ENCODE measurements around the gene PLTP. TPM values are rescaled to one million over a fixed set of nuclear protein-coding genes. Genes with fewer than 3 reads are reported as not detected.

PLTP gene
- total RNA-seq, 1 experiment from 2014 or later: 1.4 TPM

DNA sequence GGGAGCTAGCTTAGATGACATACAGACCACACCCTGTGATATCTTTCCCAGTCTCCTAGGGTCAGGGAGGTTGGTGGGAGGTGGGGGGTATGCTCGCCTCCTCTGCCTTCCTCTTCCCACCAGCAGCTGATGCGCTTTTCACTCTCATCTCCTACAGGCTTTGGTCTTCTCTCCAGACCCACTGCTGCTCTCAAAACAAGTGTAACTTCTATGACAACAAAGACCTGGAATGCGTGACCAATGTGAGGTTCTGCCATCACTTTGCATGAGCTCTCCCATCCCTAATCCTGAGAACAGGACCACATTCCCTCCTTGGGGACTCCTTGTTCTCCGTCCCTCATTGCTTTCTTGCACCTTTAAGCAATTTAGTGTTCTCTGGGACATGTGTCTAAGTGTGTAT is 18.1 kb downstream of the PLTP start:
- Mint-ChIP-seq H3K4me1 (ENCODE audit: low read depth, unreplicated experiment) (peaks cover 9% of the 10 kb centered on the region), H3K27ac (ENCODE audit: unreplicated experiment) (no peak overlapping the region), H3K9me3 (ENCODE audit: low read depth, unreplicated experiment) (no peaks in the 10 kb centered on the region), H3K4me3 (ENCODE audit: low read depth, unreplicated experiment) (no peak overlapping the region), H3K27me3 (ENCODE audit: unreplicated experiment) (no peaks in the 10 kb centered on the region), H3K36me3 (ENCODE audit: insufficient read depth, unreplicated experiment) (peaks cover 38% of the 10 kb centered on the region)
- BruUV-seq (replicated peaks): no TSS peak
- no peak for DNase-seq
- CTCF ChIA-PET: interaction anchor here (0.6 kb wide), 2 partner anchors 15 to 864 kb away, joined by 3 read pairs; no protein-coding TSS in a partner anchor
- TF ChIP-seq, protein P1, sequence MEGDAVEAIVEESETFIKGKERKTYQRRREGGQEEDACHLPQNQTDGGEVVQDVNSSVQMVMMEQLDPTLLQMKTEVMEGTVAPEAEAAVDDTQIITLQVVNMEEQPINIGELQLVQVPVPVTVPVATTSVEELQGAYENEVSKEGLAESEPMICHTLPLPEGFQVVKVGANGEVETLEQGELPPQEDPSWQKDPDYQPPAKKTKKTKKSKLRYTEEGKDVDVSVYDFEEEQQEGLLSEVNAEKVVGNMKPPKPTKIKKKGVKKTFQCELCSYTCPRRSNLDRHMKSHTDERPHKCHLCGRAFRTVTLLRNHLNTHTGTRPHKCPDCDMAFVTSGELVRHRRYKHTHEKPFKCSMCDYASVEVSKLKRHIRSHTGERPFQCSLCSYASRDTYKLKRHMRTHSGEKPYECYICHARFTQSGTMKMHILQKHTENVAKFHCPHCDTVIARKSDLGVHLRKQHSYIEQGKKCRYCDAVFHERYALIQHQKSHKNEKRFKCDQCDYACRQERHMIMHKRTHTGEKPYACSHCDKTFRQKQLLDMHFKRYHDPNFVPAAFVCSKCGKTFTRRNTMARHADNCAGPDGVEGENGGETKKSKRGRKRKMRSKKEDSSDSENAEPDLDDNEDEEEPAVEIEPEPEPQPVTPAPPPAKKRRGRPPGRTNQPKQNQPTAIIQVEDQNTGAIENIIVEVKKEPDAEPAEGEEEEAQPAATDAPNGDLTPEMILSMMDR (IDR thresholded peaks at IDR 0.05; ENCODE audit: unreplicated experiment): no peak
- intact Hi-C loops (cut with micrococcal nuclease; ENCODE audit: unreplicated experiment): no loop called here

DNA sequence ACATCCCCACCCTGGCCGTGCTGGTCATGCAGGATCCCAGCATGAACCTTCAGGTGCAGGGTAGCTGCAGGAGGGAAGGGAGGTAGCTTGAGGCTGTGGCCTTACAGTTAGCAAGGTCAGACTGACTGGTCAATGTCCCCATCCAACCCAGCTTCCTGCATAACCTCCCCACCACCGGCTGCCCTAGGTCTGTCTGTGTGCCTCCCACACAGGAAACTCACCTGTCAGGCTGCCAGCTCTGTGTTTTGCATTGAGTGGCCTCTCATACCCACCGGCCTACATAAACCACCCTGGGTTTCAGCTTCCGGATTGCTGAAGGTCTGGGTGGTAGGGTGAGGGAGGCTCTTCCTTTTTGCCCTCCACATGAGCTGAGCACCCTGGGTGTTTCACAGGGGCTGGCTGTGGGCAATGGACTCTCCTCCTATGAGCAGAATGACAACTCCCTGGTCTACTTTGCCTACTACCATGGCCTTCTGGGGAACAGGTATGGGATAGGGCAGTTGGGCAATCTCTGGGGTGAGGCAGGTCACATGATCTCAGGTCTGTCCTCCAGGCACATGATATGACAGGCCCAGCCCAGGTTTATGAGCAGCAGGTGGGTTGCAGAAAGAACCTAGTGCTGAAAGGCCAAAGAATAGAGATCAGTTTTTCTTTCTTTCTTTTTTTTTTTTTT is 19.0 kb downstream of the PLTP start:
- intact Hi-C loops (cut with micrococcal nuclease; ENCODE audit: unreplicated experiment): no loop called here
- DNase-seq: no peak
- Mint-ChIP-seq H3K9me3 (ENCODE audit: low read depth, unreplicated experiment) (no peaks in the 10 kb centered on the region), H3K27me3 (ENCODE audit: unreplicated experiment) (no peaks in the 10 kb centered on the region), H3K36me3 (ENCODE audit: insufficient read depth, unreplicated experiment) (peaks cover 38% of the 10 kb centered on the region), H3K27ac (ENCODE audit: unreplicated experiment) (no peak overlapping the region), H3K4me3 (ENCODE audit: low read depth, unreplicated experiment) (peak overlapping the region; percentile 97), H3K4me1 (ENCODE audit: low read depth, unreplicated experiment) (peaks cover 9% of the 10 kb centered on the region)
- BruUV-seq (replicated peaks): no TSS peak
- CTCF ChIA-PET: interaction anchor here (0.6 to 1.4 kb wide), 6 partner anchors 12 to 863 kb away, joined by 3 to 4 read pairs (median 3); partner anchors contain the start of gene ZSWIM1
- TF ChIP-seq, protein P1 (IDR thresholded peaks at IDR 0.05; ENCODE audit: unreplicated experiment): no peak

DNA sequence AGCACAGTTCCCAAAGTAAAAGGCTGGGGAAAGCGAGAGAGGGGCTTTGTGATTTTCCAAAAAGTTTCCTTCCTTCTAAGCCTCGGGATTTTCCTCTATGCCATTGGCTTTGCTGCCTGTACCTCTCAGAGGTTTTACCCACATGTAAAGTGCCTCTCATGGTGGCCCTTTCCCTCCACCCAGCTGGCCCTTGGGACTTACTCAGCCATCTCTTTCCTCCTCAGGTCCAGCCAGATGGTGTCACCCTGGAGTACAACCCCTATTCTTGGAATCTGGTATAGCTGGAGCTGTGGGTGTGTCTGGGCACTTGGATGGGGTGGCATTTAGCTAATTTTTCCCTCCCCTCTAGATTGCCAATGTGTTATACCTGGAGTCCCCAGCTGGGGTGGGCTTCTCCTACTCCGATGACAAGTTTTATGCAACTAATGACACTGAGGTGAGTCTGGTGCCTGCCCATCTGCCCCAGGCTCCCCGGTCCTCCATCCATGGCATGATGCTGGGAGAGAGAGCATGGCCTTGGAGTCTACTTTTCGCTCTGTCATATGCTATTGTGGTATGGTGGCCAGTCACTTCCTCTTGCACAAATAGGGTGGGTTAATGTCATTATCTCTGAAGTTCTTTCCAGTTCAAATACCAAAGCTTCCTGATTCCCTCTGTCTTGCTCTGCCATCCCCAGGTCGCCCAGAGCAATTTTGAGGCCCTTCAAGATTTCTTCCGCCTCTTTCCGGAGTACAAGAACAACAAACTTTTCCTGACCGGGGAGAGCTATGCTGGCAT is 19.7 kb downstream of the PLTP start:
- peak; percentile 43 for DNase-seq
- TF ChIP-seq, protein P1 (IDR thresholded peaks at IDR 0.05; ENCODE audit: unreplicated experiment): no peak
- Mint-ChIP-seq H3K4me1 (ENCODE audit: low read depth, unreplicated experiment) (peaks cover 9% of the 10 kb centered on the region), H3K36me3 (ENCODE audit: insufficient read depth, unreplicated experiment) (peaks cover 38% of the 10 kb centered on the region), H3K9me3 (ENCODE audit: low read depth, unreplicated experiment) (no peaks in the 10 kb centered on the region), H3K27me3 (ENCODE audit: unreplicated experiment) (no peaks in the 10 kb centered on the region), H3K27ac (ENCODE audit: unreplicated experiment) (peak overlapping the region; percentile 95), H3K4me3 (ENCODE audit: low read depth, unreplicated experiment) (peak overlapping the region; percentile 97)
- BruUV-seq (replicated peaks): no TSS peak
- CTCF ChIA-PET: interaction anchor here (0.5 to 1.4 kb wide), 5 partner anchors 12 to 500 kb away, joined by 3 to 4 read pairs (median 3); partner anchors contain the start of gene ZSWIM1
- intact Hi-C loops (cut with micrococcal nuclease; ENCODE audit: unreplicated experiment): no loop called here

DNA sequence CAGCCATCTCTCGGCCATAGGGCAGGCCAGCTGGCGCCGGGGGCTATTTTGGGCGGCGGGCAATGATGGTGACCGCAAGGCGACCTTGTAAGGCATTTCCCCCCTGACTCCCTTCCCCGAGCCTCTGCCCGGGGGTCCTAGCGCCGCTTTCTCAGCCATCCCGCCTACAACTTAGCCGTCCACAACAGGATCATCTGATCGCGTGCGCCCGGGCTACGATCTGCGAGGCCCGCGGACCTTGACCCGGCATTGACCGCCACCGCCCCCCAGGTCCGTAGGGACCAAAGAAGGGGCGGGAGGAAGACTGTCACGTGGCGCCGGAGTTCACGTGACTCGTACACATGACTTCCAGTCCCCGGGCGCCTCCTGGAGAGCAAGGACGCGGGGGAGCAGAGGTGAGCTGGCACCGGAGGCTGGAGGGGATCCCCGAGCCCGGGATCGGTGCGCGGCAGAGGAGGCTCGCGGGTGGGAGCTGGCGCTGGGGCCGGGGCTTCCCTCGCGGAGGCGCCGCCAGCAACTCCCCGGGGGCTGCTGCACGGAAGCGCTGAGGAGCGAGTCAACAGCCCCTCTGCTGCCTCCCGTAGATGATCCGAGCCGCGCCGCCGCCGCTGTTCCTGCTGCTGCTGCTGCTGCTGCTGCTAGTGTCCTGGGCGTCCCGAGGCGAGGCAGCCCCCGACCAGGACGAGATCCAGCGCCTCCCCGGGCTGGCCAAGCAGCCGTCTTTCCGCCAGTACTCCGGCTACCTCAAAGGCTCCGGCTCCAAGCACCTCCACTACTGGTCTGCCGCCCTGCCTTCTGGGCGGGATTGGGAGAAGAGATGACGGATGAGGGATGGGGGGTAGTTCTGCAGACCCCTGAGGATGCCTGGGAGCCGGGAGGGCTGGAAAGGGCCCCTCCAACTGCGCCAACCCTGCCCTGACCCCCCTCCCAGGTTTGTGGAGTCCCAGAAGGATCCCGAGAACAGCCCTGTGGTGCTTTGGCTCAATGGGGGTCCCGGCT is 20.7 kb downstream of the PLTP start, which contains the start of the genes CTSA and NEURL2:
Gene CTSA (plus strand): TSS at position 351 of the 999 bp plus-strand sequence. CDS start 234 bp downstream, at position 585.
Gene NEURL2 (minus strand): TSS at position 224 of the 999 bp plus-strand sequence. CDS start 217 bp downstream, at position 7.
- Mint-ChIP-seq H3K27me3 (ENCODE audit: unreplicated experiment) (no peaks in the 10 kb centered on the region), H3K9me3 (ENCODE audit: low read depth, unreplicated experiment) (no peaks in the 10 kb centered on the region), H3K36me3 (ENCODE audit: insufficient read depth, unreplicated experiment) (peaks cover 38% of the 10 kb centered on the region), H3K4me1 (ENCODE audit: low read depth, unreplicated experiment) (peaks cover 9% of the 10 kb centered on the region), H3K27ac (ENCODE audit: unreplicated experiment) (peak within 1 kb of the TSS; percentile 95), H3K4me3 (ENCODE audit: low read depth, unreplicated experiment) (peak within 1 kb of the TSS; percentile 97)
- intact Hi-C loops (cut with micrococcal nuclease; ENCODE audit: unreplicated experiment): no loop called here
- CTCF ChIA-PET: interaction anchor here (0.7 to 1.0 kb wide), 3 partner anchors 9 to 11 kb away, joined by 3 read pairs; no protein-coding TSS in a partner anchor
- peak; percentile 94 for DNase-seq
- TF ChIP-seq, protein P1 (IDR thresholded peaks at IDR 0.05; ENCODE audit: unreplicated experiment): no peak
- TSS peak; percentile 37 for BruUV-seq (replicated peaks)
